Inferior parietal cortex (tissue), 1 donor: Measurements from ENCODE around the gene PYGM.

Experiments
- DNase-seq: peaks from one replicate; pipeline ENCODE4 v3.0.0-alpha.2; 2016; ENCODE audit errors: extremely low spot score

Gene PYGM

DNA sequence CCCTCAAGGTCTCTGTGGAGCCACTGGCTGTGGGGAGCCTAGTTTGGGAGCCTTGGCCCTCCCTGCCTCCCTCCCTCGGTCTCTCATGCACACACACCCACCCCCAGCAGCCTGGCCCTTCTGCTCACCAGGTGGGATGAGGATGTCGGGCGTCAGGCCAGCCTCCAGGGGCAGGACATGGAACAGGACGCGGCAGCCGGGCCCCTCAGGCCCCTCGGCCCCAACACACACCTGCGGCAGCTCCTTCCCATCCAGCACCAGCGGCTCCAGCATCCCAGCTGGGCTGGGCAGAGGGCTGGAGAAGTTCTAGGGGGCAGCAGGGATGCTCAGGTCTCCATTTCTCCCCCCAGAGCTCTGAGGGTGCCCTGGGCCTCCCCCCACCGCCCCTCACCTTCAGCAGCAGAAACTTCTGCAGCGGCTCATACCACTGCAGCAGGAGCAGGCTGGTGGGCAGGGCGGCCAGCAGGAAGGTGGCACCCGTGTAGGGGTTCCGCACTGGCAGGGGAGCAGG is 32.1 kb upstream of the PYGM start:
- DNase-seq: no peak

GRCh38 chr11:64790205-64791095 is 30.7 kb upstream of the PYGM start:
- DNase-seq: no peak

DNA sequence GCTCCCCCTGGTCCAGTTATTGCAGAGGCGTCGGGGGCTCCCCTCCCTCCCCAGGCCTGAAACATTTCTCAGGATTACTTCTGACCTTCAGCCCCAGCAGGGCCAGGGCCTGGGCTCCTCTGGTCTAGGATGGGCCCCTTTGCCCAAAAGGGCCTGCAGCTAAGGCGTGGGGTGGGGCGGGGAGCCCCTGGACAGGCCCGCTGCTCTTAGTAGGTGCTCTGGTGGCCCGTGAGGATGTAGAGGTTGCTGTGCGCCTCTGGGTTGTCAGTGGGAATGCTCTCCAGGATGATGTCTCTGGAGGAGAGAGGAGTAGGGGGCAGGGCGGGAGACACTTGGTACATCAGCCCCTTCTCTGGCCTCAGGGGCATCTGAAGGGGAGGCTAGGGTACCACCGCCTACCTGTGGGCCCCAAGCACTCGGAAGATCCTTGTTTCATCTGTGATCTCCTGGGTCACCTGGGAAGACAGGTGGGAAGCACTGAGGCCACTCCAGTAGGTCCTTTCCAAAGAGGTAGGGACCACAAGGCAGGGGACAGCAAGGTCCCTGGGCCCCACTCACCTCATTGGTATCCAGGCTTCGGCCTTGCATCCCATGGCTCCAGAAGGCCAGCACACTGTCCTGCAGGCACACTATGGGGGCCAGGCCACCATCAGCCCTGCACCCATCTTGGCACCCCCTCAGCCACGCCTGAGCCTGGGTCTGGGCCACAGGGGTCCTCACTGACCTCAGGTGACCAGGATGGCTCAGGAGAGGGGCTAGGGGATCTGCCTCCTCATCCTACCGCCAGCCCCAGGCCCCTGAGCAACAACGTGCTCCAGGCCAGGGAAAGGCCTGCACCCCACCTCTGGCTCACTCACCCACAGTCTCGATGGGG is 29.8 kb upstream of the PYGM start:
- DNase-seq: no peak

DNA sequence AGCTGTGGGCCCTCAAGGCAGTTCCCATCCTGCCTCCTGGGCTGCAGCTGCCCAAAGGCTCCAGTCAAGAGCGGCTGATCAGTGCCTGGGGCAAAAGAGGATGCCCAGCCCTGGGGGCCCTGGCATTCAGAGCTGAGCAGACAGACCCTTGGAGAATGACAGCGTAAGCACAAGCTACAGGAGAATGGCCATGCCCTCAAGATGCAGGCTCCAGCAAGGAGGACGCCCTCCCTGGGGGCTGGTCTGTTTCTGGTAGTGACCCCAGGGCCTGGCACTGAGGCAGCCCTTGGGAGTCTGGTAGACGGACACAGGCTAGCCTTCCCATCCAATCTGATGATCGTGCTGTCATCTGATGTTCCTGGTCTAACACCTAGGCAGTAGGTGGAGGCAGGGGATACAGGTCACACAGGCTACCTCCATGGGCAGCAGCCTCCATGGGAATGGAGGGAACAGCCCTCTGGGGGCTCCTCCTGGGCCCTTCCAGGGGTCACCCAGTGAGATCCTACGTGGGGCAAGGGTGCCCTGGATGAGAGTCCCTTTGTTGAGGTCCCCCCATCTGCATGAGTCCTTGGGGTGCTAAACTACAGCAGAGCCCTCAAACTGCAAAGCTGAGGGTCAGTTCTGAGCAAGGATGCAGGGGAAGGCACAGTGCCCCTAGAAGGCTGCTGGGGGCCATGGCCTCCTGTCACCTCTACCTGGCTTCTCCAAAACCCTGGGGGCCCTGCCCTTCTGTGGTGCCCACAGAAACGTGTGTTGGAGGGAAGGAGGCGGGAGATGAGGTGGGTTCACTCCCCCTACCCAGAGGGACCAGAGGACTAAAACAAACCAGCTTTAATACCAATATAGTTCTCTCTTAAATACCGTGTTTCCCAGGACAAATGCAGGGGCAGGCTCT is 28.8 kb upstream of the PYGM start:
- DNase-seq: no peak

DNA sequence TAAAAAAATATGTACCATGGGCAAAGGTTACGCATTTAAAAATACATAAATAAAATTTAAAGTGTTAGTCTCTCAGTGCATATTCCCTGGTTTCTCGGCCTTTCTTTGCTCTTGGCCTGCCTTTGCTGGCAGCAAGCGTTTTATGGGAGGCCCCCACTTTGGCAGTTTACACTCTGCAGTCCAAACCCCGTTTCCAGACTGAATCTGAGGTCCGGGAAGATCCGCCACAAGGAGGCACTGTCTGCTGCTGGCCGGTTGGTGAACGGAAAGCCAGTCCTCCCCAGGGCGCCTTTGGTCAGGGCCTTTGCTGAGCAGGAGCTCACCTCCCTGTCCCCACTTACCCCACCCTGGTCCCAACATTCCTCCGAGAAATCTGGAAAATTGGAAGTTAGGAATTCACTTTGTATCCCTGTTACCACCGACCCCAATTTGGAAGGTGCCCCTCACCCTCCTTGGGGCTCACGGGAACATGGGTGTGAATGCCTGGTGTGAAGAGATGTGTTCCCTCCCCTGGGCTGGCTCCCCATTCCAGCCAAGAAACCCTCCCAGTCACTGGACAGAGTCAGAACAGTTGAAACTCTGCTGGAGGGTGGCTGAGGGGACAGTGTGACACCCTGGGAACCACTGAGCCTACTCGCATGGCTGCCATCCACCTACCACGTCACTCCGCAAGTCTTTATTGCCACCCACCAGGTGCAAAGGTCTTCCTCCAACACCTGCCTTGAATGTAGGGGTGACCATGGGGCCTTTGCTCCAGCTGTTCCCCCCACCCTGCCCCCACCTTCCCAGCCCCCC is 27.9 kb upstream of the PYGM start:
- DNase-seq: no peak

GRCh38 chr11:64786308-64786707 is 26.5 kb upstream of the PYGM start:
- no peak for DNase-seq

- DNase-seq: no peak
Observed at GRCh38 chr11:64784813-64785581, 25.2 kb upstream of the PYGM start.

DNA sequence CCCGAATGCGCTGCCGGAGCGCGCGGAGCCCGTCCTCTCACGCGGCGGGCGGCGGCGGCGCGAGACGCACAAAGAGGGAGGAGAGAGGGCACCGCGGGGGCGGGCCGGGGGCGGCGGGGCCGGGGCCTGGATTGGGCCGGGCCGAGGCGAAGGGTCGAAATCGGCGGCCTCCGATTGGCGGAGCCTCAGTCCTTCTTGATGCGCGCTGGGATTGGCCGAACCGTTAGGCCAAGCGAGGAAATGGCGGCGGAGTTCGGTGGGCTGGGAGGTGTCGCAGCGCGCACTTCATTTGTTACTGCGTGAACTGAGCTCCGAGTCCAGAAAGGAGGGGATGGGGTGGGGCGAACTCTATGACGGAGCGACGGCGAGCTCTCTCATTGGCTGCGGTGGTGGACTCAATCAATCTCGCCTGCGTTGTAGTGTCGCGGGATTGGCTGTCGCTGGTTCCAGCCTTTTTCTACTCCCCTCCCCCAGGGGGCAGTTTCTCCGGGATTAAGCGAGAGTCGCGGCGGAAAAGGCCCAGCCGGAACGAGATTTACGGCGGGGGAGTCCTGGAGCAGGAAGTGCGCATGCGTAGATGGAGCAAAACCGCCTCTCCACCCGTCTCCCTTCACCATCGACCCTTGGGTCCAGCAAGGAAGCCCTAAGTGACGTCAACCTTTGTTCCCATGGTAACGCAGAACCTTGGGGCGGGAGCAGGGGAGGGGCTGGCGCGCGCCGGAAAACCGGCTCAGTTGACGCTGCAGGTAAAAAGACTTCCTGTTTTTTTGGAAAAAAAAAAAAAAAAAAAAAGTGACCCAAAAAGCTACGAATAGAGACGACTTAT is 18.9 kb upstream of the PYGM start, which contains the start of gene SF1:
SF1 (minus strand) TSS at position 70 of the 826 bp plus-strand sequence. CDS start 150 bp downstream, outside the sequence.
- peak; percentile 100 for DNase-seq

DNA sequence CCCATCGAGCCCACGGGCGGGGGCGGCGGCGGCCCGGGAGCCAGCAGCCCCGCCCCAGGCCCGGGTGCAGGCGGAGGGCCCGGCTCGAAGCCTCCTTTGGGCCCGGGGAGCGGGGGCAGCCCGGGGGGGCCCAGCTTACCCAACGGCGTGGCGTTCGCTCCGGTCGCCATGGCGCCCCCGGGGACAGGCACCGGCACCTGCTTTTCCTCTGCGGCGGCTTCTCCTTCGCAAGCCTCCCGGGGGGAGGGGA is 18.4 kb upstream of the PYGM start:
- DNase-seq: no peak

GRCh38 chr11:64777449-64778222 is 17.9 kb upstream of the PYGM start:
- DNase-seq: peak; percentile 84

GRCh38 chr11:64776875-64777274 is 17.1 kb upstream of the PYGM start:
- DNase-seq: no peak

- no peak for DNase-seq
Observed at GRCh38 chr11:64776425-64776824, 16.7 kb upstream of the PYGM start.

GRCh38 chr11:64774144-64774543 is 14.4 kb upstream of the PYGM start:
- DNase-seq: no peak

GRCh38 chr11:64772303-64773018 is 12.7 kb upstream of the PYGM start:
- no peak for DNase-seq

DNA sequence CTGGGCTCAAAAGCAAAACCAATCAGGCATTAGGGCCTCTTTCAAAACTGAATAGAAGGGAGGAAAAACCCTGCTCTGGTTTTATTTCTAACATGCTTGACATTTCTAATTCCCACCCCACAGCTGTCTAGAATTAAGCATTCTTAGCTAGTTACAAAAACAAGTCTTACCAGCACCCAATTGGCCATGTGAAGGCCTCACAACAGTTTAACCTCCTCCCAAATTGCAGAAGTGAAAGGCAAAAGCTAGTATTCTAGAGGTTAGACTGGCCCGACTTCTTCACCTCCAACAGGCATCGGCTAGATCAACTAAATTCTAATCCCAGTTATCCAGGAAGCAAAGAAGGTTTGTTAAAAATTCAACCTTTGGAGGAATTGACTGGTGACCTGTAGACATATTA is 12.1 kb upstream of the PYGM start:
- DNase-seq: no peak

DNA sequence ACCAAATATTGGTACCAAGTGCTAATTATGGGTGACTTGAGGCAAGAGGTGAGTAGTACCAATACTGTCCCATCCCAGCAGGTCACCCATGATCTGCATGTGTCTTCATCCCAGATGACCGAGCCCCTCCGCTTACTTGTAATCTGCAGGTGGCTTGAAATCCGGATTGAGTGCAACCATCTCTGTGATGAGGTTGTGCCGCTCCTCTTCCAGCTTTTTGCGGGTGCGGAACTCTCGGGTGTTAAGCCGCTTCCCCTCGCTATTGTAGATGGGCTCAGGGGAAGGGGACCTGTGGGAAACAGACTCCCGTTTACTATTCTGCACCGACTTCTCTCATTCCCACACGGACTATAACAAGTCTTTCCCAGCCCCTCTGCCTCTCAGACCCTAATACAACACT is 10.3 kb upstream of the PYGM start:
- DNase-seq: no peak

GRCh38 chr11:64769283-64769682 is 9.5 kb upstream of the PYGM start:
- DNase-seq: no peak

DNA sequence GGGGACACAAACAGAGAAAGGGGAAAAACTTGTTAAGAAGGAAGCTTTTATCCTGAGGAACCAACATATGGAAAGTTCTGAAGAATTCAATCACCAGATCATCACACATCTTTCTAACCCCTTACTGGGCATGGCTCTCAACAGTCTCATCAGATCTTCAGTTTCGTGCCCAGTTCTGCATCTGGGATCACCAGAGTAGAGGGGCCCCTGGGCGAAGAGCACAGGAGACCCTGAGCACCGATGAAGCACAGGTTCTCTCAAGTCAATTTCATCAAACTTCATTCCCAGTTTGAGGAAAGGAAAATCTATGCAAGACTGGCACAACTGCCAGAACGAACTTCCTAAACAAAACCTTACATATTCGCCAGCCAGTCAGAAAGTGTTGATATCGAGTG is 8.5 kb upstream of the PYGM start:
- no peak for DNase-seq
